Left ventricle myocardium inferior (tissue), 1 donor: ENCODE results near the gene MUC5AC. TPM values are rescaled to one million over a fixed set of nuclear protein-coding genes. Genes with fewer than 3 reads are reported as not detected.
"Not testable (repeated sequence)": the region's sequence is repeated elsewhere in the genome, so short reads cannot be mapped to it uniquely, and the experiment has no call there.

ENCODE experiments used
- DNase-seq: peaks from one replicate; pipeline ENCODE4 v3.0.0-alpha.2; 2020
- H3K27ac ChIP-seq: fragments of 200-600 bp; replicated peaks from 2 replicates; pipeline ENCODE4 v1.8.0; 2021
- H3K27me3 ChIP-seq: fragments of 200-600 bp; 2 replicates; pipeline ENCODE4 v1.8.0; 2021; ENCODE audit warnings: low read depth
- H3K36me3 ChIP-seq: fragments of 200-600 bp; 2 replicates; pipeline ENCODE4 v1.8.0; 2021
- H3K4me1 ChIP-seq: fragments of 200-600 bp; 2 replicates; pipeline ENCODE4 v1.8.0; 2021
- H3K4me3 ChIP-seq: fragments of 200-600 bp; 2 replicates; pipeline ENCODE4 v1.8.0; 2021; ENCODE audit warnings: mild to moderate bottlenecking, moderate library complexity
- H3K9me3 ChIP-seq: fragments of 200-600 bp; replicated peaks from 2 replicates; pipeline ENCODE4 v1.8.0; 2021
- CTCF ChIP-seq: fragments of 200-600 bp; IDR thresholded peaks from 2 replicates; pipeline ENCODE4 v1.8.0; 2021; ENCODE audit warnings: antibody characterized with exemption, mild to moderate bottlenecking, borderline replicate concordance
- intact Hi-C: fragments of 100-400 bp; cut with micrococcal nuclease; formaldehyde crosslinking; loops from one replicate; pipeline ENCODE4 v1.11.0; 2022
- total RNA-seq: library from RNA; stranded (reverse); fragmentation: NEBNext Ultra II Directional; extraction: Animal tissue kit (Norgen Biotek cat#: 25700); gene quantifications from one replicate; pipeline ENCODE4 v1.2.1, GENCODE V29; 2021
- donor health status: DM: no; HTN: yes; CAD: no; lungs with severe emphysema.

MUC5AC gene
- total RNA-seq, 1 donor from 2014 or later = not detected

- Histone ChIP-seq H3K4me3 (no peak overlapping the region), H3K4me1 (peaks cover 9% of the 10 kb centered on the region), H3K27ac (no peak overlapping the region), H3K9me3 (no peaks in the 10 kb centered on the region), H3K36me3 (no peaks in the 10 kb centered on the region), H3K27me3 (peaks cover 29% of the 10 kb centered on the region)
- DNase-seq = no peak
- intact Hi-C loops = no loop called here
- no peak for TF ChIP-seq CTCF
These were observed 4.4 kb upstream of the MUC5AC start for GRCh38 chr11:1153105-1153950.

- no peaks in the 10 kb centered on the region for H3K9me3 ChIP-seq
- no peak overlapping the region for H3K27ac ChIP-seq
- intact Hi-C loops = no loop called here
These were observed 3.7 kb upstream of the MUC5AC start for GRCh38 chr11:1153951-1154493.

GRCh38 chr11:1154656-1155055 is 3.1 kb upstream of the MUC5AC start:
- H3K4me1 ChIP-seq, intact Hi-C loops, H3K9me3 ChIP-seq, H3K36me3 ChIP-seq, H3K4me3 ChIP-seq, H3K27ac ChIP-seq, DNase-seq: not testable (repeated sequence)
- H3K27me3 ChIP-seq = peaks cover 26% of the 10 kb centered on the region

More at GRCh38 chr11:1153951-1154493, 3.7 kb upstream of the MUC5AC start:
- H3K27me3 ChIP-seq = peaks cover 28% of the 10 kb centered on the region
- no peak overlapping the region for H3K4me3 ChIP-seq
- TF ChIP-seq CTCF = no peak
- H3K4me1 ChIP-seq = peaks cover 9% of the 10 kb centered on the region
- H3K36me3 ChIP-seq = no peaks in the 10 kb centered on the region
- DNase-seq = no peak

GRCh38 chr11:1155274-1155693 is 2.5 kb upstream of the MUC5AC start:
- intact Hi-C loops = no loop called here
- H3K9me3 ChIP-seq = no peaks in the 10 kb centered on the region
- peaks cover 9% of the 10 kb centered on the region for H3K4me1 ChIP-seq
- no peak overlapping the region for H3K4me3 ChIP-seq
- H3K36me3 ChIP-seq = no peaks in the 10 kb centered on the region
- no peak for TF ChIP-seq CTCF
- peaks cover 30% of the 10 kb centered on the region for H3K27me3 ChIP-seq
- DNase-seq = no peak
- H3K27ac ChIP-seq = no peak overlapping the region

GRCh38 chr11:1156506-1157340 is 1.0 kb upstream of the MUC5AC start:
- Histone ChIP-seq H3K4me3 (no peak overlapping the region), H3K27ac (no peak overlapping the region), H3K27me3 (peaks cover 42% of the 10 kb centered on the region), H3K9me3 (no peaks in the 10 kb centered on the region), H3K4me1 (no peaks in the 10 kb centered on the region), H3K36me3 (no peaks in the 10 kb centered on the region)
- TF ChIP-seq CTCF = no peak
- intact Hi-C loops = no loop called here
- no peak for DNase-seq

- no peak for DNase-seq
- intact Hi-C loops = no loop called here
- no peaks in the 10 kb centered on the region for H3K4me1 ChIP-seq
- no peak for TF ChIP-seq CTCF
- no peaks in the 10 kb centered on the region for H3K36me3 ChIP-seq
- no peak overlapping the region for H3K27ac ChIP-seq
- no peaks in the 10 kb centered on the region for H3K9me3 ChIP-seq
- H3K27me3 ChIP-seq = peaks cover 42% of the 10 kb centered on the region
- no peak overlapping the region for H3K4me3 ChIP-seq
These were observed 460 bp upstream of the MUC5AC start for GRCh38 chr11:1157341-1157644.
